Right lobe of liver (tissue), 6 donors: ENCODE results near the gene DPT. TPM values are rescaled to one million over a fixed set of nuclear protein-coding genes. Genes with fewer than 3 reads are reported as not detected.

Experiments used
- ATAC-seq, 4 donors: fragments of 200-7000 bp; cut with Tn5 transposase; one replicate each; pipeline ENCODE4 v1.9.1; 2020; ENCODE audit warnings: mild to moderate bottlenecking in 4 of 4, moderate library complexity in 4 of 4
- DNase-seq, 3 donors: peaks; one replicate each; pipeline ENCODE4 v3.0.0-alpha.2; 2020
- H3K27ac ChIP-seq, 3 donors: fragments of 200-600 bp; one replicate each; pipeline ENCODE4 v1.8.0; 2022
- H3K27me3 ChIP-seq, 2 donors: fragments of 200-600 bp; one replicate each; pipeline ENCODE4 v1.8.0; 2022
- H3K36me3 ChIP-seq, 4 donors: fragments of 200-600 bp; sonication (generic) in 1 of 4; one replicate each; pipeline versions ENCODE4 v1.5.1 to v1.8.0; 2017 to 2022; ENCODE audit warnings: control low read depth in 1 of 4
- H3K4me1 ChIP-seq, 4 donors: fragments of 200-600 bp; sonication (generic) in 1 of 4; one replicate each; pipeline versions ENCODE4 v1.5.1 to v1.8.0; 2017 to 2022; ENCODE audit warnings: control low read depth in 1 of 4
- H3K4me3 ChIP-seq, 3 donors: fragments of 200-600 bp; one replicate each; pipeline ENCODE4 v1.8.0; 2022
- H3K9me3 ChIP-seq, 4 donors: fragments of 200-600 bp; sonication (generic) in 1 of 4; one replicate each; pipeline versions ENCODE4 v1.5.1 to v1.8.0; 2017 to 2022; ENCODE audit warnings: control low read depth in 1 of 4
- POLR2A ChIP-seq: fragments of 450-650 bp; IDR thresholded peaks from one replicate; pipeline ENCODE4 v1.6.1; 2017; ENCODE audit warnings: antibody characterized with exemption, mild to moderate bottlenecking
- WGBS: methylation state at CpG from one replicate; pipeline ENCODE4 v1.1.6; 2018; ENCODE audit warnings: low coverage, low lambda C conversion rate; ENCODE audit not compliant: insufficient coverage; ENCODE audit errors: missing lambda C conversion rate; 5-methylcytosine and 5-hydroxymethylcytosine counted together
- intact Hi-C, 2 donors: fragments of 100-400 bp; cut with DNase I; formaldehyde crosslinking; loops; one replicate each; pipeline versions ENCODE4 v1.11.2 to v1.14.1; 2022
- total RNA-seq, 6 experiments: library from RNA; depleted of rRNA in 2 of 6; stranded (reverse); fragments of >200 nt in 2 of 6; fragmentation: NEBNext Ultra II Directional in 3 of 6; extraction: Animal tissue kit (Norgen Biotek cat#: 25700) in 3 of 6; gene quantifications; one replicate each; pipeline versions ENCODE4 v1.1.0 to v1.2.4, GENCODE V29; 2016 to 2023
- TF ChIP-seq, protein P1 (sequence below), 4 donors: fragments of 200-600 bp in 3 of 4; fragments of 450-650 bp in 1 of 4; IDR thresholded peaks; one replicate each; pipeline versions ENCODE4 v1.5.1 to v1.8.0; 2016 to 2022; ENCODE audit warnings: antibody characterized with exemption in 4 of 4, mild to moderate bottlenecking in 2 of 4
- donor health status: DM: no; HTN: yes; CAD: no.
- donor health status: DM: no; HTN: no; CAD: no.
- donor health status: DM: no; HTN: no; CAD: no.
- donor health status: DM: no; HTN: yes; CAD: no.
- donor health status: DM: no; HTN: yes; CAD: no.

DPT gene
- total RNA-seq, 6 experiments from 2014 or later = 0.88 to 3.0 (median 1.9) TPM

DNA sequence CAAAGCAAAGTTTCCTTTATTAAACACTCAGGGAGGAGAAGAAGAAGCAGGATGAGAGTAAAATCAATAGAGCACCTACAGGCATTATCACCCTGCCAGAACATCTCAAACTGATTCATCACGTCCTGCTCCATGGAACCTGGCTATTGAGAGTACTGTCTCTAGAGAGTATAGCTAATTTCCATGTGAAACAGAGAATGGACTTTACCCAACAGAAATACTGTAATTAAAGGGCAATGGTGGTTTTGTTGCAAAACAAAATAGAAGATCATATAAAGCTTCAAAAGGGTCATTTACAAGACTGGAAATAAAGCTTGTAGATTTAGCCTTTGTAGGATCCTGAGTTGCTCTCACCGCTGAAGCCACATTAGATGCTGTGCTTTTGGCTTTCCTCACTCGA lies 83.3 kb downstream of the DPT start:
- no peaks in the 10 kb centered on the region for H3K36me3 ChIP-seq

More for the DNA sequence above, 83.3 kb downstream of the DPT start:
- ATAC-seq = no peak
- 62% methylated on average over 2 of the region's 3 CpGs for WGBS
- TF ChIP-seq, protein P1, sequence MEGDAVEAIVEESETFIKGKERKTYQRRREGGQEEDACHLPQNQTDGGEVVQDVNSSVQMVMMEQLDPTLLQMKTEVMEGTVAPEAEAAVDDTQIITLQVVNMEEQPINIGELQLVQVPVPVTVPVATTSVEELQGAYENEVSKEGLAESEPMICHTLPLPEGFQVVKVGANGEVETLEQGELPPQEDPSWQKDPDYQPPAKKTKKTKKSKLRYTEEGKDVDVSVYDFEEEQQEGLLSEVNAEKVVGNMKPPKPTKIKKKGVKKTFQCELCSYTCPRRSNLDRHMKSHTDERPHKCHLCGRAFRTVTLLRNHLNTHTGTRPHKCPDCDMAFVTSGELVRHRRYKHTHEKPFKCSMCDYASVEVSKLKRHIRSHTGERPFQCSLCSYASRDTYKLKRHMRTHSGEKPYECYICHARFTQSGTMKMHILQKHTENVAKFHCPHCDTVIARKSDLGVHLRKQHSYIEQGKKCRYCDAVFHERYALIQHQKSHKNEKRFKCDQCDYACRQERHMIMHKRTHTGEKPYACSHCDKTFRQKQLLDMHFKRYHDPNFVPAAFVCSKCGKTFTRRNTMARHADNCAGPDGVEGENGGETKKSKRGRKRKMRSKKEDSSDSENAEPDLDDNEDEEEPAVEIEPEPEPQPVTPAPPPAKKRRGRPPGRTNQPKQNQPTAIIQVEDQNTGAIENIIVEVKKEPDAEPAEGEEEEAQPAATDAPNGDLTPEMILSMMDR (IDR thresholded peaks at IDR 0.05) = no peak
- no peak for TF ChIP-seq POLR2A
- H3K4me1 ChIP-seq = no peaks in the 10 kb centered on the region
- H3K4me3 ChIP-seq = no peak overlapping the region
- no peaks in the 10 kb centered on the region for H3K9me3 ChIP-seq
- H3K27me3 ChIP-seq = no peaks in the 10 kb centered on the region
- intact Hi-C loops = no loop called here
- DNase-seq = no peak
- H3K27ac ChIP-seq = no peak overlapping the region

Other genes starting within 250 kb of the DPT start
- gene XCL2, start 185.2 kb downstream of the DPT start, total RNA-seq = 1 to 10 TPM in 2 of 6 experiments, not detected in 4; 1.4 to 1.6 TPM
- under 1 TPM in 3 of 6 experiments, not detected in 3; 0.13 to 0.44 (median 0.22) TPM for gene XCL1, start 152.6 kb downstream of the DPT start, total RNA-seq